Ecto neural progenitor cell (in vitro differentiated cells): ENCODE data around the gene PRKAR2B.

Source experiments
- DNase-seq: peaks from one replicate; pipeline ENCODE4 v3.0.0-alpha.2; 2018; ENCODE audit warnings: low spot score

PRKAR2B gene

GRCh38 chr7:107044347-107045194, at the start of gene PRKAR2B:
TSS of gene PRKAR2B (plus strand) at chr7:107044705. CDS start at chr7:107044908, 203 bp downstream.
- DNase-seq, result peak; percentile 92

GRCh38 chr7:106994833-106995232, 49.7 kb upstream of the PRKAR2B start:
- no peak for DNase-seq

- DNase-seq, result no peak
Observed at GRCh38 chr7:106997487-106998271, 46.8 kb upstream of the PRKAR2B start.

GRCh38 chr7:106999023-106999422, 45.5 kb upstream of the PRKAR2B start:
- DNase-seq, result no peak

GRCh38 chr7:107001490-107001889, 43.0 kb upstream of the PRKAR2B start:
- DNase-seq, result no peak

- DNase-seq, result no peak
Observed at GRCh38 chr7:107002126-107002525, 42.4 kb upstream of the PRKAR2B start.

- no peak for DNase-seq
Observed at GRCh38 chr7:107002529-107002998, 41.9 kb upstream of the PRKAR2B start.

- DNase-seq, result no peak
Observed at GRCh38 chr7:107007007-107007891, 37.3 kb upstream of the PRKAR2B start.

- DNase-seq, result no peak
Observed at GRCh38 chr7:107007892-107008287, 36.6 kb upstream of the PRKAR2B start.

- no peak for DNase-seq
Observed at GRCh38 chr7:107009846-107010203, 34.7 kb upstream of the PRKAR2B start.

- DNase-seq, result no peak
Observed at GRCh38 chr7:107012691-107013090, 31.8 kb upstream of the PRKAR2B start.

- no peak for DNase-seq
Observed at GRCh38 chr7:107014387-107015023, 30.0 kb upstream of the PRKAR2B start.

GRCh38 chr7:107016312-107016711, 28.2 kb upstream of the PRKAR2B start:
- no peak for DNase-seq

- no peak for DNase-seq
Observed at GRCh38 chr7:107017965-107018719, 26.4 kb upstream of the PRKAR2B start.

- DNase-seq, result no peak
Observed at GRCh38 chr7:107020400-107020799, 24.1 kb upstream of the PRKAR2B start.

GRCh38 chr7:107021600-107021999, 22.9 kb upstream of the PRKAR2B start:
- no peak for DNase-seq

- DNase-seq, result no peak
Observed at GRCh38 chr7:107023522-107024151, 20.9 kb upstream of the PRKAR2B start.

GRCh38 chr7:107024906-107025305, 19.6 kb upstream of the PRKAR2B start:
- no peak for DNase-seq

GRCh38 chr7:107025449-107026103, 18.9 kb upstream of the PRKAR2B start:
- no peak for DNase-seq

GRCh38 chr7:107026166-107026565, 18.3 kb upstream of the PRKAR2B start:
- DNase-seq, result no peak
